NB4 (cell line): Measurements from ENCODE around the gene SART3.

Source experiments
- DNase-seq: peaks from one replicate; pipeline ENCODE4 v3.0.0; 2010; ENCODE audit warnings: low read depth
- H3K4me3 ChIP-seq: one replicate; pipeline ENCODE4 v1.5.1; 2011; ENCODE audit warnings: mild to moderate bottlenecking, low read depth, low read length, moderate library complexity
- CTCF ChIP-seq: IDR thresholded peaks from one replicate; pipeline ENCODE4 v1.5.1; 2012; ENCODE audit warnings: low read depth, low read length
- MAX ChIP-seq: IDR thresholded peaks from 2 replicates; pipeline ENCODE4 v1.6.1; 2011; ENCODE audit warnings: low read depth, low read length
- MYC ChIP-seq: IDR thresholded peaks from 2 replicates; pipeline ENCODE4 v1.6.1; 2011; ENCODE audit warnings: low read depth, low read length
- POLR2A ChIP-seq: IDR thresholded peaks from 2 replicates; pipeline ENCODE4 v1.6.1; 2011; ENCODE audit warnings: mild to moderate bottlenecking; ENCODE audit not compliant: insufficient read length; ENCODE audit errors: extremely low read depth

Gene SART3

GRCh38 chr12:108514468-108514972 is 46.5 kb downstream of the SART3 start:
- no peak for TF ChIP-seq MYC
- TF ChIP-seq CTCF, result no peak
- no peak for TF ChIP-seq MAX
- TF ChIP-seq POLR2A, result no peak
- peak overlapping the region; percentile 58 for H3K4me3 ChIP-seq
- DNase-seq, result no peak

- no peak overlapping the region for H3K4me3 ChIP-seq
Measured at GRCh38 chr12:108511633-108512540, 49.1 kb downstream of the SART3 start.

GRCh38 chr12:108510836-108511235 is 50.1 kb downstream of the SART3 start:
- no peak overlapping the region for H3K4me3 ChIP-seq
- no peak for TF ChIP-seq POLR2A
- no peak for TF ChIP-seq CTCF
- TF ChIP-seq MYC, result no peak
- no peak for TF ChIP-seq MAX

More at GRCh38 chr12:108511633-108512540, 49.1 kb downstream of the SART3 start:
- TF ChIP-seq MAX (peak; percentile 39; the same call in 1 of the 2 replicates), MYC (0 out of 2 replicates have a peak, but pooled peaks have one; percentile 20), POLR2A (no peak), CTCF (peak; percentile 90)
- DNase-seq, result peak; percentile 88

GRCh38 chr12:108509806-108510205 is 51.2 kb downstream of the SART3 start:
- no peak for DNase-seq
- no peak for TF ChIP-seq POLR2A
- TF ChIP-seq CTCF, result no peak
- TF ChIP-seq MYC, result no peak
- no peak for TF ChIP-seq MAX
- no peak overlapping the region for H3K4me3 ChIP-seq

More at GRCh38 chr12:108510836-108511235, 50.1 kb downstream of the SART3 start:
- DNase-seq, result no peak

- TF ChIP-seq MAX (no peak), CTCF (no peak), MYC (no peak)
- H3K4me3 ChIP-seq, result no peak overlapping the region
- DNase-seq, result no peak
Measured at GRCh38 chr12:108507971-108508642, 52.9 kb downstream of the SART3 start.
